Measurements from ENCODE around the gene CACNB2. TPM values are rescaled to one million over a fixed set of nuclear protein-coding genes. Genes with fewer than 3 reads are reported as not detected.

The CACNB2 gene
- total RNA-seq, 4 donors from 2014 or later: 0.13 to 1.5 (median 0.18) TPM; not detected in 1

DNA sequence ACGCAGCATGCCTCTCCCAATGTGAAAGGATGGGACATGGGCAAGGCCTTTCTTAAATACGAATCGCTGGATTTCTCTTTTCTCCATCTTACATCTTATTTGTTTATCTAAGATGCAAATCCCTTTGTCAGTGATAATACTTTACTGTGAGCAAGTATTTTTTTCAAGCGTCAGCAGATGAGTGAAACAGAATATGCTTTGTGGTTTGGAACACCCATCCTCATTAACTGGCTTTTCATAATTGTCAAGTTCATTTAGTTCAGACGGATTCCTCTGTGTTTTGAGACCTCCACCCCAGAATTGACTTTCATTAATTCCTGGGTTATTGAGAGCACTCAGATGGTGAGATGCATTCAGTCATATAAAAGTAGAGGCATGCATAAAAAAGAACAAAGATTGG is 361.4 kb downstream of the CACNB2 start:
- in situ Hi-C loops (cut with MboI; ENCODE audit: low sequenced_read_pairs in 4 of 4) (no loop called here), intact Hi-C loops (cut with DNase I; ENCODE audit: low total_unique reads) (no loop called here)
- no peaks in the 10 kb centered on the region for H3K4me1 ChIP-seq
- no peak for TF ChIP-seq POLR2A (IDR thresholded peaks at IDR 0.05)
- TF ChIP-seq, protein P1, sequence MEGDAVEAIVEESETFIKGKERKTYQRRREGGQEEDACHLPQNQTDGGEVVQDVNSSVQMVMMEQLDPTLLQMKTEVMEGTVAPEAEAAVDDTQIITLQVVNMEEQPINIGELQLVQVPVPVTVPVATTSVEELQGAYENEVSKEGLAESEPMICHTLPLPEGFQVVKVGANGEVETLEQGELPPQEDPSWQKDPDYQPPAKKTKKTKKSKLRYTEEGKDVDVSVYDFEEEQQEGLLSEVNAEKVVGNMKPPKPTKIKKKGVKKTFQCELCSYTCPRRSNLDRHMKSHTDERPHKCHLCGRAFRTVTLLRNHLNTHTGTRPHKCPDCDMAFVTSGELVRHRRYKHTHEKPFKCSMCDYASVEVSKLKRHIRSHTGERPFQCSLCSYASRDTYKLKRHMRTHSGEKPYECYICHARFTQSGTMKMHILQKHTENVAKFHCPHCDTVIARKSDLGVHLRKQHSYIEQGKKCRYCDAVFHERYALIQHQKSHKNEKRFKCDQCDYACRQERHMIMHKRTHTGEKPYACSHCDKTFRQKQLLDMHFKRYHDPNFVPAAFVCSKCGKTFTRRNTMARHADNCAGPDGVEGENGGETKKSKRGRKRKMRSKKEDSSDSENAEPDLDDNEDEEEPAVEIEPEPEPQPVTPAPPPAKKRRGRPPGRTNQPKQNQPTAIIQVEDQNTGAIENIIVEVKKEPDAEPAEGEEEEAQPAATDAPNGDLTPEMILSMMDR (IDR thresholded peaks at IDR 0.05 in 4 of 5, conservative IDR thresholded peaks at IDR 0.05 in 1 of 5): no peak
- DNase-seq: no peak
- no peaks in the 10 kb centered on the region for H3K9me3 ChIP-seq
- no peaks in the 10 kb centered on the region for H3K27me3 ChIP-seq
- ATAC-seq: no peak
- H3K27ac ChIP-seq: no peak overlapping the region
- H3K36me3 ChIP-seq: no peaks in the 10 kb centered on the region
- no peak overlapping the region for H3K4me3 ChIP-seq

DNA sequence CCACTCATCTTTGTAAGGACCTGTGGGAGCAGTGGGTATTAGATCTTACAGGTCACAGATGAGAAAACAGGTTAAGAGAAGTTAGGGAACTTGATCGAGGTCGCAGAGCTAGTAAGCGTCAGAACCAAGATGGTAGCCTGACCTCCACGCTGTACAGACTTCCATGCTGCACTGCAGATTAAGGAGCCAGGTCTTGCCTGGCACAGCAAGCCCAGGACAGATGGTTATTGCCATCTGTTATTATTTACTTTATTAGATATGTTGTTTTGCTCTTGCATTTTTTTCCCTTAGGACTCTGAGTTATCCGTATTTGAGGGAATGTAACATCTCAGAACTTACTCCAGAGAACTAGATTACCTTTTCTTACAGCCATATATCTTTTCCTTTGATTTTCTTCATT is 363.9 kb downstream of the CACNB2 start:
- no peak overlapping the region for H3K4me3 ChIP-seq
- no peaks in the 10 kb centered on the region for H3K27me3 ChIP-seq
- TF ChIP-seq, protein P1 (IDR thresholded peaks at IDR 0.05 in 4 of 5, conservative IDR thresholded peaks at IDR 0.05 in 1 of 5): no peak
- no peak for TF ChIP-seq POLR2A (IDR thresholded peaks at IDR 0.05)
- intact Hi-C loops (cut with DNase I; ENCODE audit: low total_unique reads) (no loop called here), in situ Hi-C loops (cut with MboI; ENCODE audit: low sequenced_read_pairs in 4 of 4) (no loop called here)
- H3K4me1 ChIP-seq: no peaks in the 10 kb centered on the region
- ATAC-seq (no peak), DNase-seq (no peak)
- no peaks in the 10 kb centered on the region for H3K36me3 ChIP-seq
- H3K9me3 ChIP-seq: no peaks in the 10 kb centered on the region
- H3K27ac ChIP-seq: no peak overlapping the region

DNA sequence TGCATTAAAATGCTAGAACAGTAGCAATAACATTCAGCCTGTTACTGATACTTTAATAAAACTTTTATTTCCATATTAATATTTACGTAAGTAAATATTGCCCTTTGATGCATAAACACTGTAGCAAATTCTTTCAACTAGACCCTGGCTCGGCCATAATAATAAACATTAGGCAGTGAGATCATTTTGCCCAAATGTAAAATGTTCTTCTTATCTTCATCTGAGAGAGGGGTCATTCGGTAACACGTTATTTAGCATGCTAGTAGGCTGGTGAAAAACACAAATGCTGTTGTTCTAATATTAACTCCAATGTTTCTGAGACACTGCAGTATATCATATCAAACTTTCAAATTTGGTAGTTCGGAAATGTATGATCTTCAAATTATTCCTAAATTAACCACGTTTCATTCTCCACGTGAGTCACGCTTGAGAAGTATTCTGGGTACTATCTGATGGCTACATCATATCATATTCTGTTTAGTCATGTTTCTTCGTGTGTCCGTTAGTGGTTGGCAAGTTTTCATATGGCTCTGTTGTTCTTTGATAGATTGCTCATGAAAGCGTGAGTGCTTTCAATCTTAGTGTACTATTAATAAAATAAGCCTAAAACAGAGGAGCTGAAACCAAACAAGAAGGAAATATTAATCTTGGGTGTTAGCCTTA is 365.4 kb downstream of the CACNB2 start:
- Histone ChIP-seq H3K9me3 (no peaks in the 10 kb centered on the region), H3K4me1 (no peaks in the 10 kb centered on the region), H3K27me3 (no peaks in the 10 kb centered on the region), H3K36me3 (no peaks in the 10 kb centered on the region), H3K27ac (no peak overlapping the region), H3K4me3 (no peak overlapping the region)
- intact Hi-C loops (cut with DNase I; ENCODE audit: low total_unique reads) (no loop called here), in situ Hi-C loops (cut with MboI; ENCODE audit: low sequenced_read_pairs in 4 of 4) (no loop called here)
- no peak for TF ChIP-seq POLR2A (IDR thresholded peaks at IDR 0.05)
- TF ChIP-seq, protein P1 (IDR thresholded peaks at IDR 0.05 in 4 of 5, conservative IDR thresholded peaks at IDR 0.05 in 1 of 5): no peak
- no peak for DNase-seq
- no peak for ATAC-seq

DNA sequence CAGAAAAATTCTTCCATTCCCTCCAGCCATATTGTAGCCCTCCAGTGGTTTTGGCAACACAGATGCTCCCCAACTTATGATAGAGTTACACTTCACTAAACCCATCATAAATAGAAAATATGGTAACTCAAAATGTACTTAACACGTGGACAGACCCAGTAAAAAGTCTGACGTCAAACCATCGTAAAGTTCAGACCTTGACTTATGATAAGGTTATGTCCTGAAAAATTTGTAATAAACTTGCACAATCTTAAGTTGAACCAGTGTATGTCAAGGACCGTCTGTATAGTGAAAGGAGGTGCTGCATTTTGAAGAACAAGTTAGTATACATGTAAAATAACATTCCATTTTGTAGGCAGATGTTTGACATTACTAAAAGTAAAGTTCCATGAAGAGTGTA is 368.4 kb downstream of the CACNB2 start:
- ATAC-seq: no peak
- Histone ChIP-seq H3K27me3 (no peaks in the 10 kb centered on the region), H3K4me3 (no peak overlapping the region), H3K36me3 (no peaks in the 10 kb centered on the region), H3K27ac (no peak overlapping the region), H3K4me1 (no peaks in the 10 kb centered on the region), H3K9me3 (no peaks in the 10 kb centered on the region)
- in situ Hi-C loops (cut with MboI; ENCODE audit: low sequenced_read_pairs in 4 of 4): no loop called here
- no peak for DNase-seq
- intact Hi-C loops (cut with DNase I; ENCODE audit: low total_unique reads): no loop called here
- no peak for TF ChIP-seq POLR2A (IDR thresholded peaks at IDR 0.05)
- TF ChIP-seq, protein P1 (IDR thresholded peaks at IDR 0.05 in 4 of 5, conservative IDR thresholded peaks at IDR 0.05 in 1 of 5): no peak

DNA sequence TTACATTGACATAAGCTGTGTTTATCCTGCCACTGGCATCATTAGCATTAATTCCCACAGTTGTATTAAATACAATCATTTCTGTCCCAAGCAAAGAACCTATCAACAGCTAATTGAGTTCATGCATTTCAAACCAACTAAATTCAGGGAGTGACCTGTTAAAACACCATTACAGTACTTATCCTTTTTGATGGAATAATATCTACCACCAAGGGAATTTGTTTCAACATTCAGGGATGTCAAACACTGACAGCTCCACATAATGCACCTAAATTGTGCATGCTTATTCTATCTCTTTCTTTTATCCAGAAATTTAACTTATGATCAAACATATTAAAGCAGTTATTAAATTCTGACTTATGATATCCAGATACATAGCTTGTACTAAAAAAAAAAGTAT is 374.3 kb downstream of the CACNB2 start:
- Histone ChIP-seq H3K4me1 (no peaks in the 10 kb centered on the region), H3K36me3 (no peaks in the 10 kb centered on the region), H3K4me3 (no peak overlapping the region), H3K27me3 (no peaks in the 10 kb centered on the region), H3K27ac (no peak overlapping the region), H3K9me3 (no peaks in the 10 kb centered on the region)
- intact Hi-C loops (cut with DNase I; ENCODE audit: low total_unique reads): no loop called here
- in situ Hi-C loops (cut with MboI; ENCODE audit: low sequenced_read_pairs in 4 of 4): no loop called here
- TF ChIP-seq, protein P1 (IDR thresholded peaks at IDR 0.05 in 4 of 5, conservative IDR thresholded peaks at IDR 0.05 in 1 of 5): no peak
- TF ChIP-seq POLR2A (IDR thresholded peaks at IDR 0.05): no peak
- DNase-seq (no peak), ATAC-seq (no peak)

Measured in gastrocnemius medialis (tissue), 4 donors.